ENCODE data around the gene PRPF40A.
A peak's percentile ranks its signal among the peaks of the same experiment; 100 is the strongest.

DNA sequence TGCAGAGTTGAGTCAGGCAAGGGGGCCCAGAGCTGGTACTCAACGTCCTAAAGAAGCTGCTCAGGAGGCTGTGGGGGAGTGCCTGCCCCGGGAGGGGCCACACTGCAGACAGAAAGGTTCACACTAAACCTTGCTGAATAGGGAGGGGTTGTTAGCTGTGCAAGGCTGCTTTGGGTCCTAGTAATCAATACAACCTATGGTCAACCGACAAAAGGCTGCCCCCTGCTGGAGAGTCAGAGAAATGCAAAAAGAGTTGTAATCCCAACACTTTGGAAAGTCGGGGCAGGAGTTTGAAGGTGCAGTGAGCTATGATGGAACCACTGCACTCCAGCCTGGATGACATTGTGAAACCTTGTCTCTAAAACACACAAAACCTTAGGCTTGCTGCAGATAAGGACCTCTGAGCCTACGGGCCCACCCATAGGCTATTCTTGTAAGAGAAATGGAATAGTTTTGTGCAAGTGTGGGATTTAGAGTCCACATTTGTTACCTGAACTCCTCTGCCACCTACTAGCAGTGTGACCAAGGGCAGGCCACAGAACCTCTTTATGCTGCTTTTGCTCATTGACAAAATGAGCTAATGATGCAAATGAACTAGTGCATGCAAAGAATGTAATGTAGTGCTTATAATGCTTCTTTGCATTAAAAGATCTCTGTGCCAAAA lies 81.5 kb downstream of the PRPF40A start:
- no peak for TF ChIP-seq POLR2A (IDR thresholded peaks at IDR 0.05; ENCODE audit: control extremely low read depth in 1 of 2, low read depth in 2 of 2, low read length in 2 of 2)
- no peak for TF ChIP-seq SIN3A (conservative IDR thresholded peaks at IDR 0.05 in 1 of 2, IDR thresholded peaks at IDR 0.05 in 1 of 2; ENCODE audit: low read depth in 1 of 2, low read length in 2 of 2)
- TF ChIP-seq JUN (IDR thresholded peaks at IDR 0.05; ENCODE audit: low read depth, low read length): no peak
- no peak for TF ChIP-seq BRCA1 (IDR thresholded peaks at IDR 0.05; ENCODE audit: low read depth, low read length)
- TF ChIP-seq EZH2 (IDR thresholded peaks at IDR 0.05; ENCODE audit: low read depth, low read length, severe bottlenecking): no peak
- TF ChIP-seq TCF12 (IDR thresholded peaks at IDR 0.05; ENCODE audit: low read depth, low read length): no peak
- TF ChIP-seq, protein P1, sequence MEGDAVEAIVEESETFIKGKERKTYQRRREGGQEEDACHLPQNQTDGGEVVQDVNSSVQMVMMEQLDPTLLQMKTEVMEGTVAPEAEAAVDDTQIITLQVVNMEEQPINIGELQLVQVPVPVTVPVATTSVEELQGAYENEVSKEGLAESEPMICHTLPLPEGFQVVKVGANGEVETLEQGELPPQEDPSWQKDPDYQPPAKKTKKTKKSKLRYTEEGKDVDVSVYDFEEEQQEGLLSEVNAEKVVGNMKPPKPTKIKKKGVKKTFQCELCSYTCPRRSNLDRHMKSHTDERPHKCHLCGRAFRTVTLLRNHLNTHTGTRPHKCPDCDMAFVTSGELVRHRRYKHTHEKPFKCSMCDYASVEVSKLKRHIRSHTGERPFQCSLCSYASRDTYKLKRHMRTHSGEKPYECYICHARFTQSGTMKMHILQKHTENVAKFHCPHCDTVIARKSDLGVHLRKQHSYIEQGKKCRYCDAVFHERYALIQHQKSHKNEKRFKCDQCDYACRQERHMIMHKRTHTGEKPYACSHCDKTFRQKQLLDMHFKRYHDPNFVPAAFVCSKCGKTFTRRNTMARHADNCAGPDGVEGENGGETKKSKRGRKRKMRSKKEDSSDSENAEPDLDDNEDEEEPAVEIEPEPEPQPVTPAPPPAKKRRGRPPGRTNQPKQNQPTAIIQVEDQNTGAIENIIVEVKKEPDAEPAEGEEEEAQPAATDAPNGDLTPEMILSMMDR (IDR thresholded peaks at IDR 0.05; ENCODE audit: control extremely low read depth in 1 of 3, insufficient read depth in 1 of 3, low read depth in 1 of 3, low read length in 3 of 3): peak; percentile 32 to 82 (median 73)
- no peak for TF ChIP-seq EGR1 (IDR thresholded peaks at IDR 0.05; ENCODE audit: borderline replicate concordance, low read depth, low read length)
- no peak for TF ChIP-seq POLR2AphosphoS5 (IDR thresholded peaks at IDR 0.05; ENCODE audit: low read depth, low read length)

All from H1 (cell line).